Urinary bladder (tissue), 4 donors: Measurements from ENCODE around the gene LIPN. TPM values are rescaled to one million over a fixed set of nuclear protein-coding genes. Genes with fewer than 3 reads are reported as not detected.

Experiments
- DNase-seq: peaks from one replicate; pipeline ENCODE4 v3.0.0-alpha.2; 2015; ENCODE audit errors: extremely low spot score
- H3K27ac ChIP-seq: one replicate; pipeline ENCODE4 v1.5.1; 2013; ENCODE audit warnings: low read depth, mild to moderate bottlenecking, moderate library complexity
- H3K36me3 ChIP-seq: one replicate; pipeline ENCODE4 v1.6.1; 2013; ENCODE audit warnings: mild to moderate bottlenecking, moderate library complexity; ENCODE audit not compliant: insufficient read depth
- H3K4me1 ChIP-seq: one replicate; pipeline ENCODE4 v1.6.1; 2013; ENCODE audit warnings: mild to moderate bottlenecking, moderate library complexity; ENCODE audit not compliant: insufficient read depth
- H3K4me3 ChIP-seq: one replicate; pipeline ENCODE4 v1.5.1; 2013; ENCODE audit warnings: low read depth, low read length
- WGBS: extraction: QIAGEN DNeasy Blood & Tissue Kit; methylation state at CpG from one replicate; pipeline ENCODE4 v1.1.7; 2013; 5-methylcytosine and 5-hydroxymethylcytosine counted together
- polyA plus RNA-seq: library from polyadenylated mRNA; stranded (reverse); fragments of 200-250 nt; gene quantifications from one replicate; pipeline ENCODE4 v1.2.3, GENCODE V29; 2013
- total RNA-seq: library from RNA; depleted of rRNA; stranded (reverse); fragments of >200 nt; gene quantifications from one replicate; pipeline ENCODE4 v1.2.3, GENCODE V29; 2014
- donor health status: healthy with polysubstance abuse.
- donor health status: healthy.

Gene LIPN
- total and polyA plus RNA-seq, 2 donors: 0.06 TPM; not detected in 1

- H3K36me3 ChIP-seq: no peaks in the 10 kb centered on the region
- no peak for DNase-seq
- no peak overlapping the region for H3K4me3 ChIP-seq
- 69% methylated on average over 3 of the region's 3 CpGs for WGBS
- H3K27ac ChIP-seq: no peak overlapping the region
- H3K4me1 ChIP-seq: no peaks in the 10 kb centered on the region
Measured at GRCh38 chr10:88755753-88756152, 4.1 kb upstream of the LIPN start.

GRCh38 chr10:88756660-88757059, 3.2 kb upstream of the LIPN start:
- no peaks in the 10 kb centered on the region for H3K4me1 ChIP-seq
- 0% methylated on average over 1 of the region's 1 CpG for WGBS
- H3K4me3 ChIP-seq: no peak overlapping the region

GRCh38 chr10:88762906-88763305, 3.1 kb downstream of the LIPN start:
- 38% methylated on average over 1 of the region's 1 CpG for WGBS
- H3K4me1 ChIP-seq: no peaks in the 10 kb centered on the region
- no peak overlapping the region for H3K27ac ChIP-seq
- no peak overlapping the region for H3K4me3 ChIP-seq
- no peaks in the 10 kb centered on the region for H3K36me3 ChIP-seq
- DNase-seq: no peak

More at GRCh38 chr10:88756660-88757059, 3.2 kb upstream of the LIPN start:
- no peaks in the 10 kb centered on the region for H3K36me3 ChIP-seq
- no peak overlapping the region for H3K27ac ChIP-seq
- no peak for DNase-seq

- WGBS: 24% methylated on average over 1 of the region's 1 CpG
- DNase-seq: no peak
- no peak overlapping the region for H3K27ac ChIP-seq
- H3K4me3 ChIP-seq: no peak overlapping the region
- no peaks in the 10 kb centered on the region for H3K36me3 ChIP-seq
- H3K4me1 ChIP-seq: no peaks in the 10 kb centered on the region
Measured at GRCh38 chr10:88763441-88763840, 3.6 kb downstream of the LIPN start.

GRCh38 chr10:88764110-88764509, 4.3 kb downstream of the LIPN start:
- WGBS: 84% methylated on average over 3 of the region's 3 CpGs
- Histone ChIP-seq H3K36me3 (no peaks in the 10 kb centered on the region), H3K4me3 (no peak overlapping the region), H3K27ac (no peak overlapping the region), H3K4me1 (no peaks in the 10 kb centered on the region)
- DNase-seq: no peak

- Histone ChIP-seq H3K36me3 (no peaks in the 10 kb centered on the region), H3K4me1 (no peaks in the 10 kb centered on the region), H3K4me3 (no peak overlapping the region), H3K27ac (no peak overlapping the region)
- DNase-seq: no peak
- 85% methylated on average over 1 of the region's 1 CpG for WGBS
Measured at GRCh38 chr10:88765816-88766215, 6.0 kb downstream of the LIPN start.

GRCh38 chr10:88769384-88769783, 9.6 kb downstream of the LIPN start:
- 67% methylated on average over 1 of the region's 1 CpG for WGBS

GRCh38 chr10:88781206-88781605, 21.4 kb downstream of the LIPN start:
- Histone ChIP-seq H3K4me1 (no peaks in the 10 kb centered on the region), H3K36me3 (no peaks in the 10 kb centered on the region), H3K4me3 (no peak overlapping the region), H3K27ac (no peak overlapping the region)
- no peak for DNase-seq
- 71% methylated on average over 2 of the region's 2 CpGs for WGBS

More at GRCh38 chr10:88769384-88769783, 9.6 kb downstream of the LIPN start:
- Histone ChIP-seq H3K36me3 (no peaks in the 10 kb centered on the region), H3K27ac (no peak overlapping the region), H3K4me3 (no peak overlapping the region), H3K4me1 (no peaks in the 10 kb centered on the region)
- DNase-seq: no peak

GRCh38 chr10:88782222-88782621, 22.4 kb downstream of the LIPN start:
- Histone ChIP-seq H3K36me3 (no peaks in the 10 kb centered on the region), H3K4me3 (no peak overlapping the region), H3K27ac (no peak overlapping the region), H3K4me1 (no peaks in the 10 kb centered on the region)
- 81% methylated on average over 3 of the region's 3 CpGs for WGBS
- DNase-seq: no peak

GRCh38 chr10:88783724-88784123, 23.9 kb downstream of the LIPN start:
- no peaks in the 10 kb centered on the region for H3K4me1 ChIP-seq
- no peaks in the 10 kb centered on the region for H3K36me3 ChIP-seq
- DNase-seq: no peak
- 71% methylated on average over 3 of the region's 3 CpGs for WGBS
- H3K4me3 ChIP-seq: no peak overlapping the region
- H3K27ac ChIP-seq: no peak overlapping the region

GRCh38 chr10:88786032-88786770, 26.4 kb downstream of the LIPN start:
- WGBS: 86% methylated on average over 10 of the region's 10 CpGs
- Histone ChIP-seq H3K4me1 (no peaks in the 10 kb centered on the region), H3K27ac (no peak overlapping the region), H3K4me3 (no peak overlapping the region), H3K36me3 (no peaks in the 10 kb centered on the region)
- DNase-seq: no peak

GRCh38 chr10:88787463-88787862, 27.6 kb downstream of the LIPN start:
- Histone ChIP-seq H3K4me3 (no peak overlapping the region), H3K4me1 (no peaks in the 10 kb centered on the region), H3K36me3 (no peaks in the 10 kb centered on the region), H3K27ac (no peak overlapping the region)
- 70% methylated on average over 5 of the region's 5 CpGs for WGBS
- DNase-seq: no peak

- Histone ChIP-seq H3K4me1 (no peaks in the 10 kb centered on the region), H3K27ac (no peak overlapping the region), H3K4me3 (no peak overlapping the region), H3K36me3 (no peaks in the 10 kb centered on the region)
- DNase-seq: no peak
Measured at GRCh38 chr10:88788924-88789323, 29.1 kb downstream of the LIPN start.

GRCh38 chr10:88791924-88792323, 32.1 kb downstream of the LIPN start:
- DNase-seq: no peak
- 59% methylated on average over 2 of the region's 2 CpGs for WGBS
- H3K4me1 ChIP-seq: no peaks in the 10 kb centered on the region

GRCh38 chr10:88792661-88793060, 32.8 kb downstream of the LIPN start:
- no peaks in the 10 kb centered on the region for H3K4me1 ChIP-seq
- no peaks in the 10 kb centered on the region for H3K36me3 ChIP-seq
- H3K27ac ChIP-seq: no peak overlapping the region
- no peak for DNase-seq
- WGBS: 82% methylated on average over 4 of the region's 4 CpGs
- no peak overlapping the region for H3K4me3 ChIP-seq

More at GRCh38 chr10:88791924-88792323, 32.1 kb downstream of the LIPN start:
- H3K36me3 ChIP-seq: no peaks in the 10 kb centered on the region
- no peak overlapping the region for H3K4me3 ChIP-seq
- H3K27ac ChIP-seq: no peak overlapping the region
